PC-3 (cell line): ENCODE measurements around the gene EPHA7.

Experiments
- CTCF ChIP-seq: fragments of 300-600 bp; sonication (generic); conservative IDR thresholded peaks from 2 replicates; pipeline ENCODE4 v1.5.1; 2017; ENCODE audit warnings: antibody characterized with exemption, low read depth, mild to moderate bottlenecking, low read length
- EZH2 ChIP-seq: fragments of 300-600 bp; sonication (generic); IDR thresholded peaks from one replicate; pipeline ENCODE4 v1.6.1; 2017; ENCODE audit warnings: antibody characterized with exemption, mild to moderate bottlenecking, low read length; ENCODE audit not compliant: unreplicated experiment
- EZH2phosphoT487 ChIP-seq: fragments of 300-600 bp; sonication (generic); IDR thresholded peaks from 2 replicates; pipeline ENCODE4 v1.6.1; 2018; ENCODE audit warnings: mild to moderate bottlenecking, antibody characterized with exemption, low read length, borderline replicate concordance

- TF ChIP-seq CTCF = no peak
- no peak for TF ChIP-seq EZH2
- TF ChIP-seq EZH2phosphoT487 = no peak
Observed at GRCh38 chr6:93272211-93272610, 147.1 kb downstream of the EPHA7 start.
